Suprapubic skin (tissue), 4 donors: ENCODE measurements around the gene RAB25. TPM values are rescaled to one million over a fixed set of nuclear protein-coding genes. Genes with fewer than 3 reads are reported as not detected.

Source experiments
- DNase-seq, 2 donors: peaks; one replicate each; pipeline ENCODE4 v3.0.0-alpha.2; 2019; ENCODE audit warnings: low spot score in 2 of 2
- H3K27ac ChIP-seq: fragments of 200-600 bp; sonication (generic); one replicate; pipeline ENCODE4 v1.5.1; 2019
- H3K27me3 ChIP-seq: fragments of 200-600 bp; sonication (generic); one replicate; pipeline ENCODE4 v1.5.1; 2019
- H3K36me3 ChIP-seq: fragments of 200-600 bp; sonication (generic); one replicate; pipeline ENCODE4 v1.5.1; 2019
- H3K4me1 ChIP-seq: fragments of 200-600 bp; sonication (generic); one replicate; pipeline ENCODE4 v1.5.1; 2019
- H3K4me3 ChIP-seq: fragments of 200-600 bp; sonication (generic); one replicate; pipeline ENCODE4 v1.5.1; 2019; ENCODE audit warnings: mild to moderate bottlenecking
- H3K9me3 ChIP-seq: fragments of 200-600 bp; sonication (generic); one replicate; pipeline ENCODE4 v1.5.1; 2019
- CTCF ChIP-seq, 2 donors: fragments of 200-600 bp in 1 of 2; fragments of 450-650 bp in 1 of 2; sonication (generic) in 1 of 2; IDR thresholded peaks; one replicate each; pipeline ENCODE4 v1.5.1; 2016 to 2019; ENCODE audit warnings: antibody characterized with exemption in 2 of 2, mild to moderate bottlenecking in 1 of 2, moderate library complexity in 1 of 2
- EP300 ChIP-seq: sonication (generic); formaldehyde crosslinking; IDR thresholded peaks from one replicate; pipeline ENCODE4 v1.6.1; 2017; ENCODE audit warnings: antibody characterized with exemption
- POLR2A ChIP-seq, 2 donors: fragments of 450-650 bp; IDR thresholded peaks; one replicate each; pipeline ENCODE4 v1.6.1; 2017; ENCODE audit warnings: antibody characterized with exemption in 2 of 2, mild to moderate bottlenecking in 2 of 2, moderate library complexity in 2 of 2
- POLR2AphosphoS5 ChIP-seq, 3 donors: sonication (generic); formaldehyde crosslinking; IDR thresholded peaks; one replicate each; pipeline ENCODE4 v1.6.1; 2017; ENCODE audit warnings: antibody characterized with exemption in 3 of 3
- WGBS: methylation state at CpG from one replicate; pipeline ENCODE4 v1.1.5; 2018; 5-methylcytosine and 5-hydroxymethylcytosine counted together
- total RNA-seq, 4 donors: library from RNA; depleted of rRNA; stranded (reverse); fragments of >200 nt; gene quantifications; one replicate each; pipeline ENCODE4 v1.1.0, GENCODE V29; 2016

Gene RAB25
- total RNA-seq, 4 donors from 2014 or later = 150 to 284 (median 205) TPM

DNA sequence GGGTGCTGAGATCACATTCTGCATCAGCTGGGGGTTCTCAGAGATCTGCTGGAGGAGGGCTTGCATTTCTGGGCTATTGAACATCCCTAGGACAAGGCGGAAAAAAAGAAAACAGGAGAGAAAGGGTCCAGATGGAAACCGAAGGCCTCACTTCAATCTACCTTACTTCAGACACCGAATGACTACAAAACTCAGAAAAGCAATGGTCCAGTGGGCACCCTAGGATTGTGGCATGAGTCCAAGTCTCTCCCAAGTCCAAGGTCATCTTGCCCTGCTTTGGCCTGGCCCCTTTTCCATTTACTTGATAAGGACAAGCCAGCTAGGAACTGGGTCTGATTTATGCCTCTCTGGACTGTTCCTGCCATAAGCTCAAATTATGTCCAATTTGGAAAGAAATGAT lies 18.1 kb upstream of the RAB25 start:
- no peaks in the 10 kb centered on the region for H3K9me3 ChIP-seq
- no peak overlapping the region for H3K4me3 ChIP-seq
- WGBS = 92% methylated on average over 3 of the region's 3 CpGs
- peaks cover 68% of the 10 kb centered on the region for H3K36me3 ChIP-seq
- no peak for TF ChIP-seq POLR2A (IDR thresholded peaks at IDR 0.05)
- TF ChIP-seq POLR2AphosphoS5 (IDR thresholded peaks at IDR 0.05) = no peak
- no peak for TF ChIP-seq CTCF (IDR thresholded peaks at IDR 0.05)
- no peak for TF ChIP-seq EP300
- H3K27ac ChIP-seq = no peak overlapping the region
- H3K27me3 ChIP-seq = no peaks in the 10 kb centered on the region
- no peaks in the 10 kb centered on the region for H3K4me1 ChIP-seq
- DNase-seq = no peak

- H3K4me3 ChIP-seq = no peak overlapping the region
- no peaks in the 10 kb centered on the region for H3K9me3 ChIP-seq
- DNase-seq = no peak
- WGBS = 82% methylated on average over 4 of the region's 4 CpGs
- H3K4me1 ChIP-seq = no peaks in the 10 kb centered on the region
- H3K36me3 ChIP-seq = peaks cover 65% of the 10 kb centered on the region
- H3K27me3 ChIP-seq = no peaks in the 10 kb centered on the region
- TF ChIP-seq EP300 = no peak
- H3K27ac ChIP-seq = no peak overlapping the region
Measured at GRCh38 chr1:156045076-156045475, 15.9 kb upstream of the RAB25 start.

GRCh38 chr1:156048663-156049258 lies 12.2 kb upstream of the RAB25 start:
- peaks cover 35% of the 10 kb centered on the region for H3K36me3 ChIP-seq
- H3K9me3 ChIP-seq = no peaks in the 10 kb centered on the region
- no peaks in the 10 kb centered on the region for H3K27me3 ChIP-seq
- no peak overlapping the region for H3K27ac ChIP-seq
- TF ChIP-seq POLR2A (IDR thresholded peaks at IDR 0.05) = no peak
- no peak for TF ChIP-seq POLR2AphosphoS5 (IDR thresholded peaks at IDR 0.05)
- TF ChIP-seq CTCF (IDR thresholded peaks at IDR 0.05) = no peak
- TF ChIP-seq EP300 = no peak
- whole genome bisulfite sequencing = 78% methylated on average over 3 of the region's 3 CpGs
- H3K4me1 ChIP-seq = peaks cover 14% of the 10 kb centered on the region
- H3K4me3 ChIP-seq = no peak overlapping the region
- no peak for DNase-seq

DNA sequence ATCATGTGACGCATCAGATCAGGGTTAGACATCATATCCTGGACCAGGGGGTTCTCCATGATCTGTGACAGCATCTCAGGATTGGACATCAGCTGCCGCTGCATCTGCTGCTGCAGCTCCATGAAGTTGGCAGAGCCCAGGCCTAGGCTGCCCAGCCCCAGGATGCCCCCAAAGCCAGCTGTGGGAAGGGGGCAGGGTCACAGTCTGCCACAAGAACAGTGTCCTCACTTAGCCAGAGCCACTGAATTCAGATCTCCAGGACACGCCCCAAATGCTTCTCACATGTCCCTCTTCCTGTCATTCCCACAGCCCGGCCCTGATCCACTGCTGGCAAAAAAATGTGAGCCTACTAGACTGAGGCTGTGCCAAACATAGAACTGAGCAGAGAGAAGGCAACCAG lies 10.6 kb upstream of the RAB25 start:
- WGBS = 71% methylated on average over 3 of the region's 4 CpGs

DNA sequence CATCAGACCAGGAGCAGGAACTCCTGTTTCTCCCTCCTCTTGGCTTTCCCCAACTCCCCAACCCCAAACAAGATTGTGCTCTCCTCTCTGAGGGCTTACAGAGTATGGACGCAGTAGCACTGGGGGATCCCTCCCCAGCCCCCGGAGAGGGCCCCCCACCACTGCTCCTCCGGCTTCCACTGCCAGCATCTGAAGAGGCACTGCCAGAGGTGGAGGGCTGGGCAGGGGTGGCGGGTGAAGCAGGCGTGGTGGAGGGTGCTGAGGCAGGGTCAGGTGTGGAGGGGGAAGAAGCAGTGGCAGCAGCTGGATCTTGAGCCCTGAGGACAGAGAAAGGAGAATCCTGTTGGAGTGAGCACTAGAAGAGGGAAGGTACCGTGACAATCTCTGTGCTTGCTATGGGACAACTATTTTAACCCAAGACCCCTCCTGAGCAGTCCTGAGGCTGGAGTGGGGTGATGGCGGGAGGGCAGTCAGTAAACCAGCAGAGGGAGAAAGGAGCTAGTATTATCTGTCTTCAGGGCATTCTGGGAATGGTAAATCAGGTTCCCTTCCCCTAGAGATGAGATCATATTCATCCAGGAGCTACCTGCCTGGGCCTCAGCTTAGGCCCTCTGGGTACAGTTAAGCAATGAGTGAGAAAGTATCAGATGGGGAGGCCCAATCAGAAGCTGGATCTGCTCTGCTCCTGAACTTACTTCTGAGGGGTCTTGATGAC lies 9.8 kb upstream of the RAB25 start:
- peaks cover 22% of the 10 kb centered on the region for H3K36me3 ChIP-seq
- H3K27me3 ChIP-seq = no peaks in the 10 kb centered on the region
- no peaks in the 10 kb centered on the region for H3K9me3 ChIP-seq
- DNase-seq = no peak
- H3K4me3 ChIP-seq = no peak overlapping the region
- no peak overlapping the region for H3K27ac ChIP-seq
- 86% methylated on average over 7 of the region's 7 CpGs for WGBS
- peaks cover 27% of the 10 kb centered on the region for H3K4me1 ChIP-seq
- no peak for TF ChIP-seq POLR2A (IDR thresholded peaks at IDR 0.05)
- no peak for TF ChIP-seq CTCF (IDR thresholded peaks at IDR 0.05)
- TF ChIP-seq POLR2AphosphoS5 (IDR thresholded peaks at IDR 0.05) = no peak
- no peak for TF ChIP-seq EP300

More for the DNA sequence above, 10.6 kb upstream of the RAB25 start:
- no peaks in the 10 kb centered on the region for H3K27me3 ChIP-seq
- H3K27ac ChIP-seq = no peak overlapping the region
- no peaks in the 10 kb centered on the region for H3K9me3 ChIP-seq
- H3K4me1 ChIP-seq = peaks cover 19% of the 10 kb centered on the region
- peaks cover 22% of the 10 kb centered on the region for H3K36me3 ChIP-seq
- TF ChIP-seq EP300 (no peak), POLR2A (IDR thresholded peaks at IDR 0.05) (no peak), CTCF (IDR thresholded peaks at IDR 0.05) (no peak), POLR2AphosphoS5 (IDR thresholded peaks at IDR 0.05) (no peak)
- H3K4me3 ChIP-seq = no peak overlapping the region
- no peak for DNase-seq
